GM18867 (cell line): ENCODE results near the gene TXNL4A.

Source experiments
- ATAC-seq: cut with Tn5 transposase; IDR thresholded peaks from one replicate; pipeline ENCODE4 v1.9.1; 2021; ENCODE audit warnings: mild to moderate bottlenecking, moderate library complexity; ENCODE audit not compliant: unreplicated experiment

TXNL4A gene

GRCh38 chr18:79949697-79950487 is 38.5 kb downstream of the TXNL4A start:
- ATAC-seq: no peak

GRCh38 chr18:79948719-79949411 is 39.5 kb downstream of the TXNL4A start:
- no peak for ATAC-seq

- no peak for ATAC-seq
Measured at GRCh38 chr18:79947881-79948610, 40.3 kb downstream of the TXNL4A start.

- no peak for ATAC-seq
Measured at GRCh38 chr18:79947054-79947755, 41.2 kb downstream of the TXNL4A start.

- no peak for ATAC-seq
Measured at GRCh38 chr18:79945118-79946042, 43.0 kb downstream of the TXNL4A start.

- ATAC-seq: no peak
Measured at GRCh38 chr18:79944746-79945117, 43.6 kb downstream of the TXNL4A start.

GRCh38 chr18:79944126-79944731 is 44.1 kb downstream of the TXNL4A start:
- ATAC-seq: no peak

GRCh38 chr18:79943608-79944125 is 44.7 kb downstream of the TXNL4A start:
- ATAC-seq: no peak

- ATAC-seq: no peak
Measured at GRCh38 chr18:79942786-79943607, 45.4 kb downstream of the TXNL4A start.

GRCh38 chr18:79942211-79942610 is 46.2 kb downstream of the TXNL4A start:
- no peak for ATAC-seq

GRCh38 chr18:79941473-79942119 is 46.8 kb downstream of the TXNL4A start:
- ATAC-seq: no peak

- no peak for ATAC-seq
Measured at GRCh38 chr18:79940814-79941472, 47.4 kb downstream of the TXNL4A start.

GRCh38 chr18:79940126-79940813 is 48.1 kb downstream of the TXNL4A start:
- ATAC-seq: no peak

GRCh38 chr18:79939096-79939495 is 49.3 kb downstream of the TXNL4A start:
- no peak for ATAC-seq

GRCh38 chr18:79938196-79938595 is 50.2 kb downstream of the TXNL4A start:
- ATAC-seq: no peak

GRCh38 chr18:79937103-79937860 is 51.1 kb downstream of the TXNL4A start:
- ATAC-seq: no peak
